Breast epithelium (tissue), 4 donors: ENCODE measurements around the gene ZNF322. TPM values are rescaled to one million over a fixed set of nuclear protein-coding genes. Genes with fewer than 3 reads are reported as not detected.

Experiments
- DNase-seq, 2 donors: peaks; one replicate each; pipeline ENCODE4 v3.0.0-alpha.2; 2019; ENCODE audit warnings: low spot score in 2 of 2
- H3K27ac ChIP-seq, 2 donors: fragments of 200-600 bp; sonication (generic) in 1 of 2; one replicate each; pipeline ENCODE4 v1.5.1; 2016 to 2019; ENCODE audit warnings: mild to moderate bottlenecking in 1 of 2
- H3K27me3 ChIP-seq, 2 donors: fragments of 200-600 bp; sonication (generic) in 1 of 2; one replicate each; pipeline versions ENCODE4 v1.5.1 to v1.6.0; 2017 to 2019; ENCODE audit warnings: control low read depth in 1 of 2, mild to moderate bottlenecking in 1 of 2
- H3K36me3 ChIP-seq: fragments of 200-600 bp; one replicate; pipeline ENCODE4 v1.5.1; 2019
- H3K4me1 ChIP-seq, 2 donors: fragments of 200-600 bp; sonication (generic); one replicate each; pipeline ENCODE4 v1.5.1; 2016 to 2019; ENCODE audit warnings: control low read depth in 1 of 2
- H3K4me3 ChIP-seq, 3 donors: fragments of 200-600 bp; sonication (generic); 1 replicate in 2 of 3; 2 replicates in 1 of 3; pipeline ENCODE4 v1.5.1; 2016 to 2019; ENCODE audit warnings: mild to moderate bottlenecking in 3 of 3, moderate library complexity in 2 of 3
- H3K9me3 ChIP-seq, 2 donors: fragments of 200-600 bp; sonication (generic) in 1 of 2; one replicate each; pipeline ENCODE4 v1.5.1; 2016 to 2019; ENCODE audit warnings: control low read depth in 1 of 2
- CTCF ChIP-seq, 3 donors: fragments of 450-650 bp; IDR thresholded peaks; one replicate each; pipeline ENCODE4 v1.5.1; 2016 to 2017; ENCODE audit warnings: antibody characterized with exemption in 3 of 3, mild to moderate bottlenecking in 3 of 3, moderate library complexity in 3 of 3
- POLR2A ChIP-seq: fragments of 450-650 bp; IDR thresholded peaks from one replicate; pipeline ENCODE4 v1.6.1; 2016; ENCODE audit warnings: antibody characterized with exemption, mild to moderate bottlenecking, moderate library complexity
- POLR2AphosphoS5 ChIP-seq, 3 donors: sonication (generic); formaldehyde crosslinking; IDR thresholded peaks; one replicate each; pipeline ENCODE4 v1.6.1; 2017; ENCODE audit warnings: antibody characterized with exemption in 3 of 3
- intact Hi-C: fragments of 100-400 bp; cut with DNase I; formaldehyde crosslinking; loops from one replicate; pipeline ENCODE4 v1.15.1; 2023; ENCODE audit warnings: low total_unique reads
- total RNA-seq, 3 donors: library from RNA; depleted of rRNA; stranded (reverse); fragments of >200 nt; gene quantifications; one replicate each; pipeline ENCODE4 v1.1.0, GENCODE V29; 2016

Gene ZNF322
- total RNA-seq, 3 donors from 2014 or later, result 12.6 to 28.5 (median 16.4) TPM

- Histone ChIP-seq H3K4me3 (no peak overlapping the region), H3K9me3 (no peaks in the 10 kb centered on the region), H3K27ac (no peak overlapping the region), H3K27me3 (peaks cover 0 to 30% of the 10 kb centered on the region in 2 donors), H3K36me3 (no peaks in the 10 kb centered on the region), H3K4me1 (peaks cover 1 to 3% of the 10 kb centered on the region in 2 donors)
- TF ChIP-seq POLR2A (no peak), POLR2AphosphoS5 (IDR thresholded peaks at IDR 0.05) (no peak), CTCF (IDR thresholded peaks at IDR 0.05) (no peak)
- intact Hi-C loops, result no loop called here
- no peak for DNase-seq
Measured at GRCh38 chr6:26592649-26593048, 66.9 kb downstream of the ZNF322 start.

GRCh38 chr6:26588965-26589364, 70.6 kb downstream of the ZNF322 start:
- H3K4me3 ChIP-seq, result no peak overlapping the region
- no peak overlapping the region for H3K27ac ChIP-seq
- no peak for DNase-seq
- intact Hi-C loops, result no loop called here
- H3K27me3 ChIP-seq, result peaks cover 0 to 44% of the 10 kb centered on the region in 2 donors
- no peaks in the 10 kb centered on the region for H3K4me1 ChIP-seq
- no peaks in the 10 kb centered on the region for H3K9me3 ChIP-seq
- TF ChIP-seq CTCF (IDR thresholded peaks at IDR 0.05) (no peak), POLR2AphosphoS5 (IDR thresholded peaks at IDR 0.05) (no peak), POLR2A (no peak)
- H3K36me3 ChIP-seq, result no peaks in the 10 kb centered on the region

Other genes with a start within 250 kb of the ZNF322 start
- gene BTN3A3, start 219.2 kb downstream of the ZNF322 start, total RNA-seq, result 10 to 100 TPM in 2 of 3 donors, 1 to 10 TPM in 1; 7.4 to 18.0 (median 12.5) TPM
- 10 to 100 TPM; 10.6 to 19.6 (median 14.1) TPM for gene BTN2A1, start 201.8 kb downstream of the ZNF322 start, total RNA-seq
- not detected for gene BTN1A1, start 159.4 kb downstream of the ZNF322 start, total RNA-seq
- 10 to 100 TPM; 57.0 to 96.6 (median 82.6) TPM for gene HMGN4, start 121.4 kb downstream of the ZNF322 start, total RNA-seq
- gene ABT1, start 62.8 kb downstream of the ZNF322 start, total RNA-seq, result 10 to 100 TPM; 13.8 to 19.5 (median 18.0) TPM